ENCODE measurements around the gene CASKIN2.

CASKIN2 gene

DNA sequence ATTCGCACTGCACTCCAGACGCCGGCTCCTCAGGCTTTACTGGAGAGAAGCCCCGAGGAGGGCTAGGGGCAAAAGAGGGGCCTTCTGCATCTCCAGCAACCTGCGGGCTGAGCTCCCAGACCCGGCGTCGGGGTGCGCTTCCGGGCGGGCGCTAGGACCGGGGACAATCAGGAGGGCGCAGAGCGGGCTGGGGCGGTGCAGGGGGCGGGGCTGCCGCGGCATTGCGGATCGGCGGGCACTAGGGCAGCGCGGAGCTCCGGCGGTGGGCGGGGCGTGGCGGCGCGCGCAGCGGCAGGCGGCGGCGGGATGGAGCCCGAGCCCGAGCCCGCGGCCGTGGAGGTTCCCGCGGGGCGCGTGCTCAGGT is 900 bp upstream of the CASKIN2 start, which contains the start of gene TSEN54:
TSS of gene TSEN54 (plus strand) at position 274 of the 364 bp plus-strand sequence. CDS start at position 307, 33 bp downstream.
- H3K4me3 ChIP-seq (ENCODE audit: low read depth, low read length), result peak within 1 kb of the TSS; percentile 81
- peak; percentile 90 for DNase-seq (ENCODE audit: low read depth)
- TF ChIP-seq CTCF (conservative IDR thresholded peaks at IDR 0.05; ENCODE audit: low read depth, low read length), result no peak

DNA sequence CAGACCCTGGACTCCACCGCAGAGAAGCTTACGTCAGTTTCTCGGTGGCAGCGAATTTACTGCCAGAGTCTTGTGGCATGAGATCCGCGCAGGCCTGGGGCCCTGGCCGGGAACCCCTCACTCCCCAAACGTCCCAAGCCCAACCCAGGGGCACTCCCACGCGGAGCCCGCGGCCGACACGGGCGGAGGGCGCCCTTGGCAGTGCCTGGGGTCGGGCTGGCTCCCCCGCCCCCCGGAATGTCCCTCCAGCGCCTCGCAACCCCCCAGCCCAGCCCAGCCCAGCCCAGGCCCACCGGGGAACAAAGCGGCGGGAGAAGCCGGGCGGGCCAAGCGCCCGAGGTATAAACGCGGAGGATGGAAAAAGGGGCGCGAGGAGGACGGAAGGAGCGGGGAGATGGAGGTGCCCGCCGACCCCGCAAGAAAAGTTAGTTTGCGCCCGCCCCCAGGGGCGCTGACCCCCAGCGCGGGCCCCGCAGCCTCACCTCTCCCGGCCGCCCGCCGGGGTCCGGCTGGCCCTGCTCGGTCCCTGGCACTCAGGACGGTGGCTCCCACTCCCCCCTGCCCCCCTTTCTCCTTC is 330 bp downstream of the CASKIN2 start:
- peak overlapping the region; percentile 81 for H3K4me3 ChIP-seq (ENCODE audit: low read depth, low read length)

GRCh38 chr17:75514299-75514918 is 928 bp downstream of the CASKIN2 start:
- peak overlapping the region; percentile 81 for H3K4me3 ChIP-seq (ENCODE audit: low read depth, low read length)
- TF ChIP-seq CTCF (conservative IDR thresholded peaks at IDR 0.05; ENCODE audit: low read depth, low read length), result no peak
- DNase-seq (ENCODE audit: low read depth), result no peak

More for the DNA sequence above, 330 bp downstream of the CASKIN2 start:
- TF ChIP-seq CTCF (conservative IDR thresholded peaks at IDR 0.05; ENCODE audit: low read depth, low read length), result no peak
- DNase-seq (ENCODE audit: low read depth), result no peak

DNA sequence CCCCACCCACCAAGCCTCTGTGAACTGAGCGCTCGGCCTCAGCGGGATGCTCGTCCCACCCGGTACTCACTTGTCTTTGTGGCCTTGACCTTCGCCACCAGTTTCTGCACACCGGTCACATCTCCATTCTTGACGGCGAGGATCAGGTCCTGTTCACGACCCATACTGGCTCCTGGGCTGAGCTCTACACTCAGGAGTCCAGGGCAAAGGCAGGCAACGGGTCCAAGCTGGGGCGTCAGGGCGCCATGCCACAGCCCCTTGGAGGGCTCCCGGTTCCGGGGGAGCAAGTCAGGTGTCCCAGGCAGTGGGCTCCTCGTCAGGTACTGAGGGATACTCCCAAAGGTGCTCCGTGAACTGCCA is 1.7 kb downstream of the CASKIN2 start:
- no peak overlapping the region for H3K4me3 ChIP-seq (ENCODE audit: low read depth, low read length)
- TF ChIP-seq CTCF (conservative IDR thresholded peaks at IDR 0.05; ENCODE audit: low read depth, low read length), result no peak
- DNase-seq (ENCODE audit: low read depth), result no peak

DNA sequence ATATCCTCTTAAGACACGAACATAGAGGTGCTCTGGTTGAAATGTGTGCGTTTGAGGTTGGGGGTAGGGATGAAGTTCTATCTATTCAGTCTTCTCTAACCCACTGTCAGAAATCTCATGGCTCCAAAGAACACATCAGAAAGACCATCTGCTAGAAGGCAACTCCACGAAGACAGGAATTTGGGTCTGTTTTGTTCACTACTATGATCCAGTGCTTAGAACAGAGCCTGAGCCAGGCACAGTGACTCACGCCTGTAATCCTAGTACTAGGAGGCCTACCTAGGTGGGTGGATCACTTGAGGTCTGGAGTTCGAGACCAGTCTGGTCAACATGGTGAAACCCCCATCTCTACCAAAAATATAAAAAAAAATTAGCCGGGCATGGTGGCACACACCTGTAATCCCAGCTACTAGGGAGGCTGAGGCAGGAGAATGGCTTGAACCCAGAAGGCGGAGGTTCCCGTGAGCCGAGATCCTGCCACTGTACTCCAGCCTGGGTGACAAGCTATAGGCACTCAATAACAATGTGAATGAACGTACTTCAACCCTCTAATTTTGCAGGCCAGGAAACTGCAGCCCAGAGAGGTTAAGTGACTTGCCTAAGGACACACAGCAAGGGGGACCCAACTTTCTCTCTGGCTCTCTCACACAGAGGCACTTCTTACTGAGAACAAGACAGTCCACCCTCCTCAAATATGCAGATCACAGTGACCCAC is 2.3 kb downstream of the CASKIN2 start:
- peak; percentile 47 for DNase-seq (ENCODE audit: low read depth)
- no peak for TF ChIP-seq CTCF (conservative IDR thresholded peaks at IDR 0.05; ENCODE audit: low read depth, low read length)
- no peak overlapping the region for H3K4me3 ChIP-seq (ENCODE audit: low read depth, low read length)

GRCh38 chr17:75511610-75512575 is 3.4 kb downstream of the CASKIN2 start:
- H3K4me3 ChIP-seq (ENCODE audit: low read depth, low read length), result no peak overlapping the region
- DNase-seq (ENCODE audit: low read depth), result peak; percentile 22

More at GRCh38 chr17:75511610-75512575, 3.4 kb downstream of the CASKIN2 start:
- no peak for TF ChIP-seq CTCF (conservative IDR thresholded peaks at IDR 0.05; ENCODE audit: low read depth, low read length)

Measured in choroid plexus epithelial cell (primary cell).